ENCODE measurements around the gene CENPM. TPM values are rescaled to one million over a fixed set of nuclear protein-coding genes. Genes with fewer than 3 reads are reported as not detected.

The CENPM gene
- total RNA-seq, 1 donor from 2014 or later = 6.9 TPM

DNA sequence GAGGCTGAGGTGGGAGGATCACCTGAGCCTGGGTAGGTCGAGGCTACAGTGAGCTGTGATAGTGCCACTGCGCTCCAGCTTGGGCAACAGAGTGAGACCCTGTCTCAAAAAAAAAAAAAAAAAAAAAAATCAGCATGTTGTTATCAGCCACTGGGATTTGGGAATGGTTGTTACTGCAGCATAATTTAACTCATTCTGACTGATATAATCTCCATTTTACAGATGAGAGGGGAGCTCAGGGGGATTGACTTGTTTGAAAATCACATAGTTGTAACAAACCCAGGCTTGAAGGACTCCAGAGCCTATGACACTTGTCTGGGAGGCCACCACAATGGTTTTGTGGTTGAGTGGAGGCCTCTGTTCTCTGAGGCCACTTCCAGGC is 19.3 kb upstream of the CENPM start:
- peaks cover 4% of the 10 kb centered on the region for H3K27me3 Mint-ChIP-seq (ENCODE audit: unreplicated experiment)
- TF ChIP-seq, protein P1, sequence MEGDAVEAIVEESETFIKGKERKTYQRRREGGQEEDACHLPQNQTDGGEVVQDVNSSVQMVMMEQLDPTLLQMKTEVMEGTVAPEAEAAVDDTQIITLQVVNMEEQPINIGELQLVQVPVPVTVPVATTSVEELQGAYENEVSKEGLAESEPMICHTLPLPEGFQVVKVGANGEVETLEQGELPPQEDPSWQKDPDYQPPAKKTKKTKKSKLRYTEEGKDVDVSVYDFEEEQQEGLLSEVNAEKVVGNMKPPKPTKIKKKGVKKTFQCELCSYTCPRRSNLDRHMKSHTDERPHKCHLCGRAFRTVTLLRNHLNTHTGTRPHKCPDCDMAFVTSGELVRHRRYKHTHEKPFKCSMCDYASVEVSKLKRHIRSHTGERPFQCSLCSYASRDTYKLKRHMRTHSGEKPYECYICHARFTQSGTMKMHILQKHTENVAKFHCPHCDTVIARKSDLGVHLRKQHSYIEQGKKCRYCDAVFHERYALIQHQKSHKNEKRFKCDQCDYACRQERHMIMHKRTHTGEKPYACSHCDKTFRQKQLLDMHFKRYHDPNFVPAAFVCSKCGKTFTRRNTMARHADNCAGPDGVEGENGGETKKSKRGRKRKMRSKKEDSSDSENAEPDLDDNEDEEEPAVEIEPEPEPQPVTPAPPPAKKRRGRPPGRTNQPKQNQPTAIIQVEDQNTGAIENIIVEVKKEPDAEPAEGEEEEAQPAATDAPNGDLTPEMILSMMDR (IDR thresholded peaks at IDR 0.05) = no peak
- DNase-seq (ENCODE audit: extremely low spot score, unreplicated experiment) = no peak
- H3K27ac Mint-ChIP-seq (ENCODE audit: unreplicated experiment) = no peak overlapping the region
- H3K4me3 Mint-ChIP-seq (ENCODE audit: unreplicated experiment) = no peak overlapping the region
- H3K4me1 Mint-ChIP-seq (ENCODE audit: unreplicated experiment) = peaks cover 3% of the 10 kb centered on the region
- H3K9me3 Mint-ChIP-seq (ENCODE audit: unreplicated experiment) = no peaks in the 10 kb centered on the region
- no peaks in the 10 kb centered on the region for H3K36me3 Mint-ChIP-seq (ENCODE audit: unreplicated experiment)

DNA sequence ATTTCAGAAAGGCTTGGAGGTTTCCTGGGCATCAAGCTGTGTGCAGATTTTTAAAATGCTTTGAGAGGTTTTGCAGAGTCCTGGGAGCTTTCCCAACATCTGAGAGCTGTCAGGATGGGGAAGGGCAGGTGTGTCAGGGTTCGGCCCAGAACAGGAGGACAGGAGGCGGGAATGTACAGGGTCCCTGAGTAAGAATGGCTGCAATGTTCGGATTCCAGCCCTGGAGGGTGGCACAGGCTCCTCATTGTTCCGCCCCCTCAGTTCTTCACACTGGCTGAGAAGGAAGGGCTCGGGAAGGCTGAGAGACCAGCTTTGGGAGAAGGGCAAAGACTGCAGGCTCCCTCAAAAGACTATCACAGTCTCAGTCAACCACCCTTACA is 17.1 kb upstream of the CENPM start:
- Mint-ChIP-seq H3K27ac (ENCODE audit: unreplicated experiment) (no peak overlapping the region), H3K4me1 (ENCODE audit: unreplicated experiment) (peaks cover 15% of the 10 kb centered on the region)

DNA sequence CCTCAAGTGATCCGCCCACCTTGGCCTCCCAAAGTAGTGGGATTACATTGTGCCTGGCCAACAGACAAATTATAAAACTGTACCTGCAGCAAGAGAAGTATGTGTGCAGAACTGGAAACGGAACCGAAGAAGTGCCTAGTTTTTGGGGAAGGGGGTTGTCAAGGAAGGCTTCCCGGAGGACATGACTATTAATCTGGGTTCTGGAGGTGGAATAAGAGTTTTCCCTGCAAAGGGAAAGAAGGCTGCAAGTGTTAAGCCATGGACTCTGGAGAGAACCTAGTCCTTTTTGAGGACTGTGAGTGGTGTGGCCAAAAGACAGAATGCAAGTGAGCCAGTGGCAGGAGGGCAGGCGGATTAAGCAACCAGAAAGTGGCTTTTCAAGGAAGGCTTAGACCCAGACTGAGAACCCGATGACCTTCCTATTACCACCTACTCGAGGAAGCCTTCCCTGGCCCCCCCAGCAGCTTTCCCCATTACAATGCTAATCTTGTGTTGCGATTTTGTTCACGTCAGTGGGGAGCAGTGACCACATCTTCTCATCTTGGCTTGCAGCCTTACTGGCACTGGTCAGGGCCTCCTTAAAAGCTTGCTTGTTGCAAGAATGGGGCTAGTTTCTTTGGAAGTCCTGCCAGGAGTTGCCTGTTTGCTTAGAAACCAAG is 16.6 kb upstream of the CENPM start:
- no peak overlapping the region for H3K27ac Mint-ChIP-seq (ENCODE audit: unreplicated experiment)
- H3K4me3 Mint-ChIP-seq (ENCODE audit: unreplicated experiment) = no peak overlapping the region

More for the DNA sequence above, 17.1 kb upstream of the CENPM start:
- peaks cover 4% of the 10 kb centered on the region for H3K27me3 Mint-ChIP-seq (ENCODE audit: unreplicated experiment)
- TF ChIP-seq, protein P1 (IDR thresholded peaks at IDR 0.05) = no peak
- H3K9me3 Mint-ChIP-seq (ENCODE audit: unreplicated experiment) = no peaks in the 10 kb centered on the region
- no peak for DNase-seq (ENCODE audit: extremely low spot score, unreplicated experiment)
- no peak overlapping the region for H3K4me3 Mint-ChIP-seq (ENCODE audit: unreplicated experiment)
- no peaks in the 10 kb centered on the region for H3K36me3 Mint-ChIP-seq (ENCODE audit: unreplicated experiment)

DNA sequence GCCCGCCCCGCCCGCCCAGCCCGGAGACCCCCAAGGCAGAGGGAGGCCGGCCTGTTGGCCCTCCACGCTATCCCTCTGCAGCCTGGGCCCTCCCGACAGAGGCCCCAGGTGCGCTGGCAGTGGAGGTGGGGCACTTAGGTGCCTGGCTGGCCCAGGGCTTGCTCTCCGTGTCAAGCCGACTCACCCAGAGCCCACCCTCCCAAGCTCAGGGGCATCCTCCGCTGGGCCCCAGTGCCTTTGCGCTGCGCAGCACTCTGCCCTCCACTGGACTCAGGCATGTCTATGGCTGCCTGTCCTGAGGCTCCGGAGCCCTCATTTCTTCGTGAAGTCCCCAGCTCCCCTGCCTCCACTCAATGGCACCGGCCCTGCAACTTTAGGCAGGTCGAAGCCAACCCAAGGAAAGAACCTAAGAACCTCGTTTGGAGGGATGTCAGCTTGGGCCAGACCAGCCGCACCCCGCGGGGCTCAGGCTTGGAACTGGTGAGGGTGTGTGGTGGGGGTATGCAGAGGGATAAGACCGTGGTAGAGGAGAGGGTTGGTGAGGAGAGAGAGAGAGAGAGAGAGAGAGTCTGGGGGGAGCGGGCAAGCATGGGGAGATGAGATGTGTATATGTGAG is 11.1 kb upstream of the CENPM start:
- no peak overlapping the region for H3K4me3 Mint-ChIP-seq (ENCODE audit: unreplicated experiment)
- H3K36me3 Mint-ChIP-seq (ENCODE audit: unreplicated experiment) = no peaks in the 10 kb centered on the region
- no peaks in the 10 kb centered on the region for H3K27me3 Mint-ChIP-seq (ENCODE audit: unreplicated experiment)
- TF ChIP-seq, protein P1 (IDR thresholded peaks at IDR 0.05) = no peak
- H3K4me1 Mint-ChIP-seq (ENCODE audit: unreplicated experiment) = peaks cover 14% of the 10 kb centered on the region
- H3K9me3 Mint-ChIP-seq (ENCODE audit: unreplicated experiment) = no peaks in the 10 kb centered on the region
- DNase-seq (ENCODE audit: extremely low spot score, unreplicated experiment) = no peak
- H3K27ac Mint-ChIP-seq (ENCODE audit: unreplicated experiment) = no peak overlapping the region

More for the DNA sequence above, 16.6 kb upstream of the CENPM start:
- no peak for DNase-seq (ENCODE audit: extremely low spot score, unreplicated experiment)
- H3K4me1 Mint-ChIP-seq (ENCODE audit: unreplicated experiment) = peaks cover 11% of the 10 kb centered on the region
- TF ChIP-seq, protein P1 (IDR thresholded peaks at IDR 0.05) = no peak
- no peaks in the 10 kb centered on the region for H3K36me3 Mint-ChIP-seq (ENCODE audit: unreplicated experiment)
- H3K27me3 Mint-ChIP-seq (ENCODE audit: unreplicated experiment) = peaks cover 4% of the 10 kb centered on the region
- no peaks in the 10 kb centered on the region for H3K9me3 Mint-ChIP-seq (ENCODE audit: unreplicated experiment)

DNA sequence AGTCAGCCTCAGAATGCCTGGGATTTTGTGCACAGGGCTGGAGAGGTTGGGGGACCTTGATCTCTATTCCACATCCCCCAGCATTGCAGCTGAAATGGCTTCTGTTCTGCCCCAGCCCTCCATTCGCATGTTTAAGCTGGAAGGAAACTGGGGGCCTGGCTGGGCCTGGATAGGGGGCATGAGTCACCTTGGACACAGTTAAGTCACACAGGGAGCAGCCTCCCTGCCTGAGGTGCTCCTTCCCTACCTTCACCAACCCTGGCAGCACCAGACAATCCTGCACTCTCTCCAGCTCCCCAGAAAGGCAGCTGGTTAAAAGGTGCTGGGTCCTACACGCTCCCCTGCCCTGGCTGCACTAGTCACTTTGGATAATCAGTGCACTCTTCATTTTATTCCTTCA is 5.8 kb upstream of the CENPM start:
- no peaks in the 10 kb centered on the region for H3K36me3 Mint-ChIP-seq (ENCODE audit: unreplicated experiment)
- H3K27me3 Mint-ChIP-seq (ENCODE audit: unreplicated experiment) = no peaks in the 10 kb centered on the region
- peaks cover 5% of the 10 kb centered on the region for H3K4me1 Mint-ChIP-seq (ENCODE audit: unreplicated experiment)
- TF ChIP-seq, protein P1 (IDR thresholded peaks at IDR 0.05) = no peak
- H3K9me3 Mint-ChIP-seq (ENCODE audit: unreplicated experiment) = no peaks in the 10 kb centered on the region
- no peak for DNase-seq (ENCODE audit: extremely low spot score, unreplicated experiment)
- H3K4me3 Mint-ChIP-seq (ENCODE audit: unreplicated experiment) = no peak overlapping the region
- no peak overlapping the region for H3K27ac Mint-ChIP-seq (ENCODE audit: unreplicated experiment)

All from osteocyte (in vitro differentiated cells).